Suprapubic skin (tissue), 3 donors: ENCODE results near the gene BET1L.
"Not testable (repeated sequence)": the region's sequence is repeated elsewhere in the genome, so short reads cannot be mapped to it uniquely, and the experiment has no call there.

Experiments
- EP300 ChIP-seq: sonication (generic); formaldehyde crosslinking; IDR thresholded peaks from one replicate; pipeline ENCODE4 v1.6.1; 2017; ENCODE audit warnings: antibody characterized with exemption
- POLR2A ChIP-seq, 2 donors: fragments of 450-650 bp; IDR thresholded peaks; one replicate each; pipeline ENCODE4 v1.6.1; 2017; ENCODE audit warnings: antibody characterized with exemption in 2 of 2, mild to moderate bottlenecking in 2 of 2, moderate library complexity in 2 of 2
- TF ChIP-seq, protein P1 (sequence below), 2 donors: fragments of 200-600 bp in 1 of 2; fragments of 450-650 bp in 1 of 2; sonication (generic) in 1 of 2; IDR thresholded peaks; one replicate each; pipeline ENCODE4 v1.5.1; 2016 to 2019; ENCODE audit warnings: antibody characterized with exemption in 2 of 2, mild to moderate bottlenecking in 1 of 2, moderate library complexity in 1 of 2

DNA sequence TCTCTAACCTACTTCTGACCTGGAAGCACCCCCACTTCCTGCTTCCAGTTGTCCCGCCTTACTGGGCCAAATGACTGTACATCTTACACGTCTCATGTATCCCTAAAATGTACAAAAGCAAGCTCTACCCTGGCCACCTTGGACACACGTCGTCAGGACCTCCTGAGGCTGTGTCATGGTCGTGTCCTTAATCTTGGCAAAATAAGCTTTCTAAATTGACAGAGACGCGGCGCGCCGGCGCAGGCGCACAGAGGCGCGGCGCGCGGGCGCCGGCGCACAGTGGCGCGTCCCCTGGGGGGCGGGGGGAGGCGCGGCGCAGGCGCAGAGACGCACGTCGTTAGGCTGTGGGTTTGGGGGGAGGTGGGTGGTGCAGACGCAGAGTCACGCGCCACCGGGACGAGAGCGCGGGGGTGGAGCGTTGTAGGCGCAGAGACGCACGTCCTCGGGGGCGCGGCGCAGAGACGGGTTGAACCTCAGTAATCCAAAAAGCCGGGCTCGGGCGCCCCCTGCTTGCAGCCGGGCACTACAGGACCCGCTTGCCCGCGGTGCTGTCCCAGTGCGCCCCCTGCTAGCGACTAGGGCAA lies 17.9 kb downstream of the BET1L start:
- TF ChIP-seq, protein P1, sequence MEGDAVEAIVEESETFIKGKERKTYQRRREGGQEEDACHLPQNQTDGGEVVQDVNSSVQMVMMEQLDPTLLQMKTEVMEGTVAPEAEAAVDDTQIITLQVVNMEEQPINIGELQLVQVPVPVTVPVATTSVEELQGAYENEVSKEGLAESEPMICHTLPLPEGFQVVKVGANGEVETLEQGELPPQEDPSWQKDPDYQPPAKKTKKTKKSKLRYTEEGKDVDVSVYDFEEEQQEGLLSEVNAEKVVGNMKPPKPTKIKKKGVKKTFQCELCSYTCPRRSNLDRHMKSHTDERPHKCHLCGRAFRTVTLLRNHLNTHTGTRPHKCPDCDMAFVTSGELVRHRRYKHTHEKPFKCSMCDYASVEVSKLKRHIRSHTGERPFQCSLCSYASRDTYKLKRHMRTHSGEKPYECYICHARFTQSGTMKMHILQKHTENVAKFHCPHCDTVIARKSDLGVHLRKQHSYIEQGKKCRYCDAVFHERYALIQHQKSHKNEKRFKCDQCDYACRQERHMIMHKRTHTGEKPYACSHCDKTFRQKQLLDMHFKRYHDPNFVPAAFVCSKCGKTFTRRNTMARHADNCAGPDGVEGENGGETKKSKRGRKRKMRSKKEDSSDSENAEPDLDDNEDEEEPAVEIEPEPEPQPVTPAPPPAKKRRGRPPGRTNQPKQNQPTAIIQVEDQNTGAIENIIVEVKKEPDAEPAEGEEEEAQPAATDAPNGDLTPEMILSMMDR (IDR thresholded peaks at IDR 0.05), result not testable (repeated sequence)
- TF ChIP-seq POLR2A (IDR thresholded peaks at IDR 0.05); EP300: not testable (repeated sequence)
